ENCODE results near the gene FBN2. TPM values are rescaled to one million over a fixed set of nuclear protein-coding genes. Genes with fewer than 3 reads are reported as not detected.

The FBN2 gene
- total and polyA plus RNA-seq, 2 experiments from 2014 or later: 15.2 to 63.2 TPM

- Histone ChIP-seq H4K20me1 (ENCODE audit: insufficient read depth) (no peaks in the 10 kb centered on the region), H3K27me3 (replicated peaks; ENCODE audit: insufficient read depth) (no peaks in the 10 kb centered on the region), H3K9me2 (ENCODE audit: insufficient read depth) (no peaks in the 10 kb centered on the region), H2AFZ (no peak overlapping the region), H3F3A (ENCODE audit: insufficient read depth) (no peaks in the 10 kb centered on the region), H3K4me2 (ENCODE audit: unreplicated experiment) (no peak overlapping the region), H3K4me3 (no peak overlapping the region), H3K27ac (no peak overlapping the region), H3K79me2 (ENCODE audit: insufficient read depth) (no peaks in the 10 kb centered on the region), H3K36me3 (ENCODE audit: low read depth) (no peaks in the 10 kb centered on the region), H3K4me1 (ENCODE audit: insufficient read depth) (no peaks in the 10 kb centered on the region), H3K9ac (no peak overlapping the region), H3K9me3 (ENCODE audit: low read depth) (no peaks in the 10 kb centered on the region)
- TF ChIP-seq EZH2 (IDR thresholded peaks at IDR 0.05; ENCODE audit: insufficient read depth, poor library complexity, severe bottlenecking) (no peak), EZH2phosphoT487 (IDR thresholded peaks at IDR 0.05; ENCODE audit: insufficient read depth, low read depth) (no peak)
- DNase-seq: no peak
- in situ Hi-C loops (cut with MboI): no loop called here
These were observed 11.5 kb upstream of the FBN2 start for GRCh38 chr5:128549496-128549895.

GRCh38 chr5:128546658-128547281 lies 8.7 kb upstream of the FBN2 start:
- Histone ChIP-seq H3K9me3 (ENCODE audit: low read depth) (no peaks in the 10 kb centered on the region), H3K36me3 (ENCODE audit: low read depth) (no peaks in the 10 kb centered on the region), H3K27ac (no peak overlapping the region), H3K27me3 (replicated peaks; ENCODE audit: insufficient read depth) (no peaks in the 10 kb centered on the region), H3K79me2 (ENCODE audit: insufficient read depth) (no peaks in the 10 kb centered on the region), H3K4me2 (ENCODE audit: unreplicated experiment) (no peak overlapping the region), H3K9ac (no peak overlapping the region), H4K20me1 (ENCODE audit: insufficient read depth) (no peaks in the 10 kb centered on the region), H3K4me1 (ENCODE audit: insufficient read depth) (no peaks in the 10 kb centered on the region), H3K4me3 (no peak overlapping the region), H3F3A (ENCODE audit: insufficient read depth) (no peaks in the 10 kb centered on the region), H3K9me2 (ENCODE audit: insufficient read depth) (no peaks in the 10 kb centered on the region), H2AFZ (no peak overlapping the region)
- DNase-seq: no peak
- in situ Hi-C loops (cut with MboI): no loop called here
- TF ChIP-seq EZH2phosphoT487 (IDR thresholded peaks at IDR 0.05; ENCODE audit: insufficient read depth, low read depth) (no peak), EZH2 (IDR thresholded peaks at IDR 0.05; ENCODE audit: insufficient read depth, poor library complexity, severe bottlenecking) (no peak)
- 31 to 36% methylated on average over 5 of the region's 5 CpGs for WGBS, 2 experiments (ENCODE audit: low coverage in 1 of 2, low lambda C conversion rate in 2 of 2, missing lambda C conversion rate in 2 of 2)

GRCh38 chr5:128541385-128541784 lies 3.3 kb upstream of the FBN2 start:
- Histone ChIP-seq H3K9me2 (ENCODE audit: insufficient read depth) (no peaks in the 10 kb centered on the region), H3K9me3 (ENCODE audit: low read depth) (no peaks in the 10 kb centered on the region), H4K20me1 (ENCODE audit: insufficient read depth) (no peaks in the 10 kb centered on the region), H3F3A (ENCODE audit: insufficient read depth) (0 out of 2 replicates have a peak, but pooled peaks cover 7% of the 10 kb centered on the region), H3K4me2 (ENCODE audit: unreplicated experiment) (no peak overlapping the region), H3K27me3 (replicated peaks; ENCODE audit: insufficient read depth) (0 out of 2 replicates have a peak, but pooled peaks cover 4% of the 10 kb centered on the region), H2AFZ (no peak overlapping the region), H3K27ac (no peak overlapping the region), H3K9ac (no peak overlapping the region), H3K4me3 (no peak overlapping the region), H3K36me3 (ENCODE audit: low read depth) (no peaks in the 10 kb centered on the region), H3K4me1 (ENCODE audit: insufficient read depth) (no peaks in the 10 kb centered on the region), H3K79me2 (ENCODE audit: insufficient read depth) (peaks cover 1% of the 10 kb centered on the region; the same call in 1 of the 2 replicates)
- DNase-seq: no peak
- TF ChIP-seq EZH2phosphoT487 (IDR thresholded peaks at IDR 0.05; ENCODE audit: insufficient read depth, low read depth): no peak
- no peak for TF ChIP-seq EZH2 (IDR thresholded peaks at IDR 0.05; ENCODE audit: insufficient read depth, poor library complexity, severe bottlenecking)
- WGBS, 2 experiments (ENCODE audit: low coverage in 1 of 2, low lambda C conversion rate in 2 of 2, missing lambda C conversion rate in 2 of 2): 22% methylated on average over 3 of the region's 3 CpGs
- in situ Hi-C loops (cut with MboI): no loop called here

- Histone ChIP-seq H3K27me3 (replicated peaks; ENCODE audit: insufficient read depth) (0 out of 2 replicates have a peak, but pooled peaks cover 4% of the 10 kb centered on the region), H3K79me2 (ENCODE audit: insufficient read depth) (peaks cover 12% of the 10 kb centered on the region; the same call in 1 of the 2 replicates), H3K4me3 (peak overlapping the region; percentile 82), H3K9ac (peak overlapping the region; percentile 64), H3K36me3 (ENCODE audit: low read depth) (no peaks in the 10 kb centered on the region; the same call in 1 of the 2 replicates), H2AFZ (peak overlapping the region; percentile 84), H3K4me1 (ENCODE audit: insufficient read depth) (peaks cover 3% of the 10 kb centered on the region; the same call in 1 of the 2 replicates), H3K4me2 (ENCODE audit: unreplicated experiment) (peak overlapping the region; percentile 83), H3F3A (ENCODE audit: insufficient read depth) (0 out of 2 replicates have a peak, but pooled peaks cover 7% of the 10 kb centered on the region), H3K9me3 (ENCODE audit: low read depth) (no peaks in the 10 kb centered on the region), H3K9me2 (ENCODE audit: insufficient read depth) (no peaks in the 10 kb centered on the region), H4K20me1 (ENCODE audit: insufficient read depth) (no peaks in the 10 kb centered on the region), H3K27ac (no peak overlapping the region)
- TF ChIP-seq EZH2phosphoT487 (IDR thresholded peaks at IDR 0.05; ENCODE audit: insufficient read depth, low read depth) (no peak), EZH2 (IDR thresholded peaks at IDR 0.05; ENCODE audit: insufficient read depth, poor library complexity, severe bottlenecking) (no peak)
- peak; percentile 32 for DNase-seq
- in situ Hi-C loops (cut with MboI): no loop called here
- WGBS, 2 experiments (ENCODE audit: low coverage in 1 of 2, low lambda C conversion rate in 2 of 2, missing lambda C conversion rate in 2 of 2): 4 to 7% methylated on average over 16 to 19 of the region's 20 CpGs
These were observed 989 bp upstream of the FBN2 start for GRCh38 chr5:128539038-128539429.
